BLaER1 (cell line): Measurements from ENCODE around the gene SLC44A2.

Experiments used
- H3K27ac ChIP-seq: shearing (Covaris generic); formaldehyde crosslinking; 2 replicates; pipeline ENCODE4 v1.8.1; 2022
- H3K27me3 ChIP-seq: shearing (Covaris generic); formaldehyde crosslinking; 2 replicates; pipeline ENCODE4 v1.8.1; 2022
- H3K36me3 ChIP-seq: shearing (Covaris generic); formaldehyde crosslinking; 2 replicates; pipeline ENCODE4 v1.8.1; 2022
- H3K4me1 ChIP-seq: shearing (Covaris generic); formaldehyde crosslinking; 2 replicates; pipeline ENCODE4 v1.8.1; 2022
- H3K4me2 ChIP-seq: shearing (Covaris generic); formaldehyde crosslinking; 2 replicates; pipeline ENCODE4 v1.8.1; 2022
- H3K4me3 ChIP-seq: shearing (Covaris generic); formaldehyde crosslinking; 2 replicates; pipeline ENCODE4 v1.8.1; 2022
- H3K9ac ChIP-seq: shearing (Covaris generic); formaldehyde crosslinking; 2 replicates; pipeline ENCODE4 v1.8.1; 2022
- H3K9me3 ChIP-seq: shearing (Covaris generic); formaldehyde crosslinking; 2 replicates; pipeline ENCODE4 v1.8.1; 2022
- H4K20me1 ChIP-seq: shearing (Covaris generic); formaldehyde crosslinking; 2 replicates; pipeline ENCODE4 v1.8.1; 2022
- Cebpa-rat ChIP-seq: shearing (Covaris generic); IDR thresholded peaks from 2 replicates; pipeline ENCODE4 v1.8.1; 2022

The SLC44A2 gene

DNA sequence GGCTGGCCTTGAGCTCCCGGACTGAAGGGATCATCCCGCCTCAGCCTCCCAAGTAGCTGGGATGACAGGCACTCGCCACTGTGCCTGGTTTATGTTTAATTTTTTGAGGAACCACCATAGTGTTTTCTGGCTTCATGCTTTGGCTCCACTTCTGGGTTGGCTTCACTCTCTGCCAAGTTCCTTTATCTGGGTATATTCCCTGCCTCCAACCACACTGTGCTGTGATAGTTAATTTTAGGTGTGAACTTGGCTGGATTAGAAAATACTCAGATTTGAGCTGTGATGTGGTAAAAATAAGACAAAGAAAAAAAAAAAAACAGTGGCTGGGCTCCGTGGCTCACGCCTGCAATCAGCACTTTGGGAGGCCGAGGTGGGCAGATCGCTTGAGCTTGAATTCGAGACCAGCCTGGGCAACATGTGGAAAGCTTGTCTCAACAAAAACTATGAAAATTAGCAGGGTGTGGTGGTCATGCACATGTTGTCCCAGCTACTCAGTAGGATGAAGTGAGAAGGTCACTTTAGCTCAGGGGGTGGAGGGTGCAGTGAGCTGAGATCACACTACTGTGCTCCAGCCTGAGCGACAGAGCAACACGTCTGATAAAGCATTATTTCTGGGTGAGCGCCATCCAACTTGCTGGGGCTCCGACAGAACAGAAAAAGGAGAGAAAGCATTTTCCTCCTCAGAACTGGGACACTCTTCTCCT is 21.3 kb downstream of the SLC44A2 start:
- Histone ChIP-seq H3K9me3 (no peaks in the 10 kb centered on the region), H4K20me1 (peaks cover 31% of the 10 kb centered on the region), H3K4me2 (no peak overlapping the region), H3K9ac (no peak overlapping the region), H3K4me3 (no peak overlapping the region), H3K4me1 (peaks cover 37% of the 10 kb centered on the region), H3K27ac (no peak overlapping the region), H3K27me3 (no peaks in the 10 kb centered on the region), H3K36me3 (peaks cover 26% of the 10 kb centered on the region)
- no peak for TF ChIP-seq Cebpa-rat

- Histone ChIP-seq H3K9ac (no peak overlapping the region), H3K27ac (no peak overlapping the region), H4K20me1 (peaks cover 14% of the 10 kb centered on the region), H3K36me3 (peaks cover 8% of the 10 kb centered on the region), H3K9me3 (no peaks in the 10 kb centered on the region), H3K4me2 (no peak overlapping the region), H3K4me3 (no peak overlapping the region), H3K27me3 (no peaks in the 10 kb centered on the region), H3K4me1 (peaks cover 35% of the 10 kb centered on the region)
- TF ChIP-seq Cebpa-rat: no peak
Observed at GRCh38 chr19:10648360-10648759, 23.0 kb downstream of the SLC44A2 start.

GRCh38 chr19:10651851-10652250 is 26.5 kb downstream of the SLC44A2 start:
- Histone ChIP-seq H3K4me2 (peak overlapping the region; percentile 85), H3K27ac (peak overlapping the region; percentile 100), H3K27me3 (no peaks in the 10 kb centered on the region), H3K36me3 (peaks cover 18% of the 10 kb centered on the region), H3K9ac (peak overlapping the region; percentile 100; the same call in 1 of the 2 replicates), H3K9me3 (no peaks in the 10 kb centered on the region), H3K4me1 (peaks cover 29% of the 10 kb centered on the region), H4K20me1 (peaks cover 23% of the 10 kb centered on the region), H3K4me3 (0 out of 2 replicates have a peak overlapping the region, but pooled peaks have one; percentile 97)
- no peak for TF ChIP-seq Cebpa-rat

DNA sequence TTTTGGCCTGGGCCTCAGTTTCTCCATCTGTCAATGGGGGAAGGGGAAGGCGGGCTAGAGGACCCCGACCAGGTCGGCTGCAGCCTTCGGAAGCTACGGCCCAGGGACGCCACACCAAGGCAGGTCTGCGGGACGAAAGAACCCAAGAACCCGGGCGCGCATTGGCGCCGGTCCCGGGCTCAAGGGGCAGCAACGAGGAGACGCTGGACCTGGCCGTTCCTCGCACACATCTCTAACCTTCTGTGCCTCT is 28.1 kb downstream of the SLC44A2 start:
- Histone ChIP-seq H3K27ac (peak overlapping the region; percentile 100), H4K20me1 (peaks cover 38% of the 10 kb centered on the region), H3K27me3 (no peaks in the 10 kb centered on the region), H3K4me2 (peak overlapping the region; percentile 85), H3K4me1 (peaks cover 45% of the 10 kb centered on the region), H3K9ac (peak overlapping the region; percentile 100), H3K4me3 (peak overlapping the region; percentile 97), H3K9me3 (no peaks in the 10 kb centered on the region), H3K36me3 (peaks cover 33% of the 10 kb centered on the region)
- no peak for TF ChIP-seq Cebpa-rat

DNA sequence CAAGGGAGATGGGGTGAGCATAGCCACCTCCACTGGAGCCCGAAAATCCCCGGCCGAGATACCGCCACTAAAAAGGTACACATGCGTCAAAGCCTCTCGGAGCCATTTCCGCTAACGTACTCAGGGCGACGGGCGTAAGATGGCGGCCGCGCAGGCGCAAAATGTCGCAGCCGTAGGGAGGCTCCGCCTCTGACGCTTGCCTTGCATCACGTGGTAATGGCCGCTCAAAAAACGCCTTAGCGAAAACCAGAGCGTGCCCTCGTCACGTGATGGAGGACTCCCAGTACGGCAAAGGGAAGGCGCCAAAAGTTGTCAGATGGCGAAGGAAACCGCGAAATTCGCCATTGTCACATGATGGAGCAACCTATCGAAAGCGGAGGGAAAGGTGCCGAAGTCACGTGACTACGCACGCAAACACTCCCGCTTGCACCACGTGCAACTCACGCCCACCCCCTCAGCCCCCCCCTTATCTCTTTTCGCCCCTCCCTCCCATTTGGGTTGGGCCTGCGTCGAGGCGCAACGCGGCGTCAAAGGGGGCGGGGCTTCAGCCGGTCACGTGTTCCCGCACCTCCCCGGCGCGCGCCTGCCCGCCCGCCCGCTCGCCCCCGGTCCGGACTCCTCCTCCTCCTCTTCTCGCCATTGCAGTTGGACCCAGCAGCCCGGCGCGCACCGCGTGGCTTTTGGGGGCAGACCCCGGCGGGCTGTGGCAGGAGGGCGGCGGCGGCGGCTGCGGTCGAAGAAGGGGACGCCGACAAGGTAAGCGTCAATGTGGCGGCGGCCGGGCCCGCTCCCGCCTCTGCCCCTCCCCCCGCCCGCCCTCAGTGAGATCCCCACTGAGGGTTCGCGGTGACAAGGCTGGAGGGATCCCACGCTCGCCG is 28.6 kb downstream of the SLC44A2 start, which contains the start of gene ILF3:
Gene ILF3 (plus strand): TSS at position 615 of the 878 bp plus-strand sequence. CDS start 16,260 bp downstream, outside the sequence.
- no peak for TF ChIP-seq Cebpa-rat

DNA sequence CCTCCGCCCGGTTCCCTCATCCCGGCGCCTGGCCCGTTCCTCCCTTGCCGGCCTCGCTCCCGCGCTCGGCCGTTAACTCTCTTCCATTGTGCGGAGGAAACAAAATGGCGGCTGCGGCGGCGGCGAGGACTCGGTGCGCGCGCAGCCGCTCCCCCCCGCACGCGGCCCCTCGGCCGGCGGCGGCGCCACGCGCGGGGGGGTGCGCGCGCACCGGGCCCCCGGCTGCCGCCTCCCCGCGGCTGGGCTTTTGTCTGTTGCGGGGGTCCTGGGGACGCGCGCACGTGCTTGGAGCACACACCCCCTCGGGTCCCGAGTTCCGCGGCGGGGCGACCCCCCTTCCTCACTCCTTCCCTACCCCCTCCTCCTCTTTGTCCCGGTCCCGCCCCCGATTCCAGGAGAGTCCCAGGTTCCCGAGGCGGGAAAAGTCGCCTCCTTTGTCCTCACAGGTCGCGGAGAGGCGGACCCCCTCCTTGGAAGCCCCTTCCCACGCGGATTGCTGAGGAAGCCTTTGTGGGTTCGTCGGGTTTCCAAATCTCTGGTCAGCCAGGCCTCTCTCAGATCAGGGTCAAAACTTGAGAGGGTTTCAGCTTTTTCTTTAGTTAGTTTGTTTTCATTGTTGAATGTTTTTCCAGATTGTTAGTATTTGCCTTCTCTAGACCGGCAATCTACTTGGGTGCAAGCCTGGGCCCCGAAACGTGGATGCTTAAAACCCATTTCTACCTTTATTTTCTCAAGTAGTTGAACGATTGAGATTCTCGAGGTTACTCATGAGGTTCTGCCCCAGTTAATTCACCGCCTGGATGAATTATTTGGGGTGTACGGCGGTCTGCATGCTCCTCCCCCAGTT is 29.5 kb downstream of the SLC44A2 start:
- H4K20me1 ChIP-seq: peaks cover 52% of the 10 kb centered on the region
- peak overlapping the region; percentile 100 for H3K9ac ChIP-seq
- H3K27ac ChIP-seq: peak overlapping the region; percentile 100
- no peaks in the 10 kb centered on the region for H3K9me3 ChIP-seq
- no peaks in the 10 kb centered on the region for H3K27me3 ChIP-seq
- TF ChIP-seq Cebpa-rat: no peak
- H3K4me3 ChIP-seq: peak overlapping the region; percentile 97
- H3K4me1 ChIP-seq: peaks cover 59% of the 10 kb centered on the region
- peak overlapping the region; percentile 95 for H3K4me2 ChIP-seq
- H3K36me3 ChIP-seq: peaks cover 40% of the 10 kb centered on the region

More for the DNA sequence above, 28.6 kb downstream of the SLC44A2 start, which contains the start of gene ILF3:
- no peaks in the 10 kb centered on the region for H3K27me3 ChIP-seq
- peak within 1 kb of the TSS; percentile 100 for H3K27ac ChIP-seq
- H3K9ac ChIP-seq: peak within 1 kb of the TSS; percentile 100
- peak within 1 kb of the TSS; percentile 97 for H3K4me3 ChIP-seq
- H4K20me1 ChIP-seq: peaks cover 44% of the 10 kb centered on the region
- peaks cover 50% of the 10 kb centered on the region for H3K4me1 ChIP-seq
- H3K36me3 ChIP-seq: peaks cover 36% of the 10 kb centered on the region
- peak within 1 kb of the TSS; percentile 95 for H3K4me2 ChIP-seq
- no peaks in the 10 kb centered on the region for H3K9me3 ChIP-seq

GRCh38 chr19:10655457-10656312 is 30.3 kb downstream of the SLC44A2 start:
- Histone ChIP-seq H3K4me2 (peak overlapping the region; percentile 95), H4K20me1 (peaks cover 61% of the 10 kb centered on the region), H3K36me3 (peaks cover 48% of the 10 kb centered on the region), H3K27me3 (no peaks in the 10 kb centered on the region), H3K27ac (peak overlapping the region; percentile 100), H3K4me1 (peaks cover 68% of the 10 kb centered on the region), H3K9me3 (no peaks in the 10 kb centered on the region), H3K9ac (peak overlapping the region; percentile 100), H3K4me3 (peak overlapping the region; percentile 97)
- TF ChIP-seq Cebpa-rat: no peak

GRCh38 chr19:10660346-10660745 is 35.0 kb downstream of the SLC44A2 start:
- Histone ChIP-seq H3K36me3 (peaks cover 76% of the 10 kb centered on the region), H4K20me1 (peaks cover 100% of the 10 kb centered on the region), H3K9ac (peak overlapping the region; percentile 24; the same call in 1 of the 2 replicates), H3K9me3 (no peaks in the 10 kb centered on the region), H3K27me3 (no peaks in the 10 kb centered on the region), H3K27ac (no peak overlapping the region), H3K4me1 (peaks cover 96% of the 10 kb centered on the region), H3K4me2 (peak overlapping the region; percentile 95), H3K4me3 (no peak overlapping the region)
- TF ChIP-seq Cebpa-rat: no peak
